Spleen (tissue), 11 donors: Measurements from ENCODE around the gene TUBB4A. TPM values are rescaled to one million over a fixed set of nuclear protein-coding genes. Genes with fewer than 3 reads are reported as not detected.

Source experiments
- DNase-seq: peaks from one replicate; pipeline ENCODE4 v3.0.0-alpha.2; 2020
- H3K27ac ChIP-seq, 8 donors: fragments of 200-600 bp; sonication (generic) in 7 of 8; 1 replicate in 4 of 8; 2 replicates in 4 of 8; pipeline versions ENCODE4 v1.5.0 to v1.8.0; 2016 to 2021; ENCODE audit warnings: inconsistent platforms in 4 of 8, mild to moderate bottlenecking in 4 of 8, moderate library complexity in 1 of 8
- H3K27me3 ChIP-seq, 7 donors: fragments of 200-600 bp; sonication (generic) in 6 of 7; replicated peaks in 1 of 7; 1 replicate in 4 of 7; 2 replicates in 3 of 7; pipeline versions ENCODE4 v1.5.0 to v1.8.0; 2016 to 2021; ENCODE audit warnings: inconsistent platforms in 3 of 7, mild to moderate bottlenecking in 1 of 7
- H3K36me3 ChIP-seq, 6 donors: fragments of 200-600 bp; sonication (generic) in 5 of 6; 1 replicate in 4 of 6; 2 replicates in 2 of 6; pipeline versions ENCODE4 v1.5.0 to v1.8.0; 2016 to 2021; ENCODE audit warnings: inconsistent platforms in 2 of 6
- H3K4me1 ChIP-seq, 6 donors: fragments of 200-600 bp; sonication (generic) in 5 of 6; 1 replicate in 3 of 6; 2 replicates in 3 of 6; pipeline versions ENCODE4 v1.5.0 to v1.8.0; 2016 to 2021; ENCODE audit warnings: inconsistent platforms in 3 of 6
- H3K4me3 ChIP-seq, 8 donors: fragments of 200-600 bp; sonication (generic) in 7 of 8; 1 replicate in 4 of 8; 2 replicates in 4 of 8; pipeline versions ENCODE4 v1.5.0 to v1.8.0; 2016 to 2021; ENCODE audit warnings: inconsistent platforms in 4 of 8, mild to moderate bottlenecking in 4 of 8, moderate library complexity in 2 of 8
- H3K9me3 ChIP-seq, 8 donors: fragments of 200-600 bp; sonication (generic) in 7 of 8; 1 replicate in 4 of 8; 2 replicates in 4 of 8; pipeline versions ENCODE4 v1.5.0 to v1.8.0; 2016 to 2021; ENCODE audit warnings: inconsistent platforms in 4 of 8
- CTCF ChIP-seq, 11 experiments: fragments of 200-600 bp in 7 of 11; fragments of 450-650 bp in 4 of 11; sonication (generic) in 4 of 11; IDR thresholded peaks in 8 of 11; conservative IDR thresholded peaks in 3 of 11; 1 replicate in 7 of 11; 2 replicates in 4 of 11; pipeline versions ENCODE4 v1.4.0 to v1.8.0; 2016 to 2021; ENCODE audit warnings: antibody characterized with exemption in 11 of 11, inconsistent platforms in 4 of 11, mild to moderate bottlenecking in 1 of 11
- POLR2A ChIP-seq, 3 donors: fragments of 450-650 bp; IDR thresholded peaks; one replicate each; pipeline ENCODE4 v1.5.1; 2017; ENCODE audit warnings: antibody characterized with exemption in 3 of 3, mild to moderate bottlenecking in 1 of 3
- POLR2AphosphoS5 ChIP-seq, 3 donors: sonication (generic); formaldehyde crosslinking; IDR thresholded peaks; one replicate each; pipeline ENCODE4 v1.5.1; 2017; ENCODE audit warnings: antibody characterized with exemption in 3 of 3
- WGBS, 5 donors: extraction: QIAGEN DNeasy Blood & Tissue Kit in 3 of 5; methylation state at CpG; one replicate each; pipeline versions ENCODE4 v1.1.5 to v1.1.7; 2013 to 2018; 5-methylcytosine and 5-hydroxymethylcytosine counted together
- intact Hi-C: fragments of 100-400 bp; cut with DNase I; formaldehyde crosslinking; loops from one replicate; pipeline ENCODE4 v1.15.0; 2023; ENCODE audit warnings: low total_unique reads
- polyA plus RNA-seq, 3 donors: library from polyadenylated mRNA; stranded (reverse); fragments of 200-250 nt; gene quantifications; one replicate each; pipeline ENCODE4 v1.2.1, GENCODE V29; 2013
- total RNA-seq, 7 donors: library from RNA; depleted of rRNA in 3 of 7; stranded (reverse); fragments of >200 nt in 3 of 7; fragmentation: NEBNext Ultra II Directional in 4 of 7; extraction: Animal tissue kit (Norgen Biotek cat#: 25700) in 4 of 7; gene quantifications; one replicate each; pipeline versions ENCODE4 v1.1.0 to v1.2.1, GENCODE V29; 2016 to 2021
- donor health status: healthy with polysubstance abuse.
- donor health status: DM: no; HTN: no; CAD: no; lungs with moderate emphysema.
- donor health status: DM: no; HTN: no; CAD: no.
- donor health status: Bipolar disorder and iron deficiency.
- donor health status: healthy.
- donor health status: DM: no; HTN: no; CAD: no.
- donor health status: DM: yes; HTN: yes; CAD: no.

Gene TUBB4A
- total and polyA plus RNA-seq, 10 donors: 1.7 to 23.8 (median 15.8) TPM

GRCh38 chr19:6527893-6528543 lies 25.9 kb upstream of the TUBB4A start:
- Histone ChIP-seq H3K9me3 (no peaks in the 10 kb centered on the region), H3K27me3 (peaks cover 0 to 31% (median 7%) of the 10 kb centered on the region in 7 donors), H3K36me3 (no peaks in the 10 kb centered on the region), H3K27ac (peak overlapping the region in 5 of 8 donors; percentile 7 to 75 (median 60)), H3K4me1 (peaks cover 6 to 70% (median 49%) of the 10 kb centered on the region in 6 donors), H3K4me3 (peak overlapping the region in 1 of 8 donors; percentile 21)
- peak; percentile 76 for DNase-seq
- WGBS, 5 donors: 65 to 80% (median 68%) methylated on average over 17 of the region's 17 CpGs
- intact Hi-C loops: no loop called here
- no peak for TF ChIP-seq POLR2A (IDR thresholded peaks at IDR 0.05)
- no peak for TF ChIP-seq POLR2AphosphoS5 (IDR thresholded peaks at IDR 0.05)

- TF ChIP-seq POLR2A (IDR thresholded peaks at IDR 0.05) (no peak), CTCF (IDR thresholded peaks at IDR 0.05 in 8 of 11, conservative IDR thresholded peaks at IDR 0.05 in 3 of 11) (no peak), POLR2AphosphoS5 (IDR thresholded peaks at IDR 0.05) (no peak)
- Histone ChIP-seq H3K4me3 (no peak overlapping the region), H3K4me1 (peaks cover 3 to 58% (median 32%) of the 10 kb centered on the region in 6 donors), H3K27me3 (no peaks in the 10 kb centered on the region), H3K36me3 (no peaks in the 10 kb centered on the region), H3K27ac (peak overlapping the region in 1 of 8 donors; percentile 38), H3K9me3 (no peaks in the 10 kb centered on the region)
- 67 to 91% (median 77%) methylated on average over 2 of the region's 2 CpGs for WGBS, 5 donors
- DNase-seq: no peak
- intact Hi-C loops: no loop called here
These were observed 22.2 kb upstream of the TUBB4A start for GRCh38 chr19:6524311-6524710.

- DNase-seq: no peak
- whole genome bisulfite sequencing, 5 donors: 76 to 85% (median 81%) methylated on average over 6 of the region's 6 CpGs
- H3K27ac ChIP-seq: peak overlapping the region in 7 of 8 donors; percentile 64 to 87 (median 73)
- H3K27me3 ChIP-seq: no peaks in the 10 kb centered on the region
- H3K4me1 ChIP-seq: peaks cover 8 to 58% (median 35%) of the 10 kb centered on the region in 6 donors
- intact Hi-C loops: no loop called here
- H3K4me3 ChIP-seq: peak overlapping the region in 1 of 8 donors; percentile 49
- TF ChIP-seq CTCF (IDR thresholded peaks at IDR 0.05 in 8 of 11, conservative IDR thresholded peaks at IDR 0.05 in 3 of 11) (no peak), POLR2AphosphoS5 (IDR thresholded peaks at IDR 0.05) (no peak), POLR2A (IDR thresholded peaks at IDR 0.05) (no peak)
- no peaks in the 10 kb centered on the region for H3K9me3 ChIP-seq
- H3K36me3 ChIP-seq: no peaks in the 10 kb centered on the region
These were observed 20.6 kb upstream of the TUBB4A start for GRCh38 chr19:6522712-6523111.

- peaks cover 14 to 65% (median 43%) of the 10 kb centered on the region in 6 donors for H3K4me1 ChIP-seq
- H3K4me3 ChIP-seq: peak overlapping the region in 1 of 8 donors; percentile 49
- no peaks in the 10 kb centered on the region for H3K36me3 ChIP-seq
- WGBS, 5 donors: 49 to 55% (median 52%) methylated on average over 10 to 20 of the region's 20 CpGs
- no peaks in the 10 kb centered on the region for H3K9me3 ChIP-seq
- no peak for TF ChIP-seq POLR2A (IDR thresholded peaks at IDR 0.05)
- TF ChIP-seq POLR2AphosphoS5 (IDR thresholded peaks at IDR 0.05): peak; percentile 64 to 75 (median 66)
- no peak for TF ChIP-seq CTCF (IDR thresholded peaks at IDR 0.05 in 8 of 11, conservative IDR thresholded peaks at IDR 0.05 in 3 of 11)
- intact Hi-C loops: no loop called here
- H3K27me3 ChIP-seq: no peaks in the 10 kb centered on the region
- peak; percentile 92 for DNase-seq
- peak overlapping the region in 7 of 8 donors; percentile 64 to 87 (median 73) for H3K27ac ChIP-seq
These were observed 19.9 kb upstream of the TUBB4A start for GRCh38 chr19:6521718-6522646.
